T-helper 2 cell treated with Interferon-gamma antibody and Interleukin-4, amounts not matched to agents 100 ng/mL and 5 ng/mL, for 36 hours (primary cell): ENCODE data around the gene PKNOX2. TPM values are rescaled to one million over a fixed set of nuclear protein-coding genes. Genes with fewer than 3 reads are reported as not detected.

ENCODE experiments used
- intact Hi-C: fragments of 100-400 bp; cut with micrococcal nuclease; formaldehyde crosslinking; loops from one replicate; pipeline ENCODE4 v1.15.1; 2023
- total RNA-seq: library from RNA; stranded (reverse); gene quantifications from 2 replicates; pipeline ENCODE4 v1.2.3, GENCODE V29; 2022

PKNOX2 gene
- total RNA-seq, 1 donor from 2014 or later, result not detected

GRCh38 chr11:125378083-125378482 is 213.5 kb downstream of the PKNOX2 start:
- intact Hi-C loops, result no loop called here

- intact Hi-C loops, result no loop called here
Observed at GRCh38 chr11:125378571-125378970, 214.0 kb downstream of the PKNOX2 start.

GRCh38 chr11:125379565-125379964 is 215.0 kb downstream of the PKNOX2 start:
- intact Hi-C loops, result no loop called here

- intact Hi-C loops, result no loop called here
Observed at GRCh38 chr11:125379981-125380380, 215.4 kb downstream of the PKNOX2 start.

GRCh38 chr11:125380756-125381445 is 216.3 kb downstream of the PKNOX2 start:
- intact Hi-C loops, result no loop called here

GRCh38 chr11:125381499-125382044 is 217.0 kb downstream of the PKNOX2 start:
- intact Hi-C loops, result no loop called here

GRCh38 chr11:125382314-125382791 is 217.8 kb downstream of the PKNOX2 start:
- intact Hi-C loops, result no loop called here

- intact Hi-C loops, result no loop called here
Observed at GRCh38 chr11:125382822-125383221, 218.3 kb downstream of the PKNOX2 start.

- intact Hi-C loops, result no loop called here
Observed at GRCh38 chr11:125384825-125385224, 220.3 kb downstream of the PKNOX2 start.

GRCh38 chr11:125387901-125388300 is 223.3 kb downstream of the PKNOX2 start:
- intact Hi-C loops, result no loop called here

GRCh38 chr11:125388611-125389010 is 224.1 kb downstream of the PKNOX2 start:
- intact Hi-C loops, result no loop called here

GRCh38 chr11:125389339-125390166 is 225.0 kb downstream of the PKNOX2 start:
- intact Hi-C loops, result no loop called here

- intact Hi-C loops, result no loop called here
Observed at GRCh38 chr11:125390946-125391345, 226.4 kb downstream of the PKNOX2 start.

- intact Hi-C loops, result no loop called here
Observed at GRCh38 chr11:125393331-125393730, 228.8 kb downstream of the PKNOX2 start.

GRCh38 chr11:125394296-125394695 is 229.7 kb downstream of the PKNOX2 start:
- intact Hi-C loops, result no loop called here

- intact Hi-C loops, result no loop called here
Observed at GRCh38 chr11:125397421-125397820, 232.9 kb downstream of the PKNOX2 start.

- intact Hi-C loops, result no loop called here
Observed at GRCh38 chr11:125398475-125398874, 233.9 kb downstream of the PKNOX2 start.

GRCh38 chr11:125398994-125399640 is 234.6 kb downstream of the PKNOX2 start:
- intact Hi-C loops, result no loop called here

- intact Hi-C loops, result loop anchor here (10.0 kb wide), 1 partner anchor 475 kb away; no protein-coding TSS in a partner anchor
Observed at GRCh38 chr11:125399945-125400344, 235.4 kb downstream of the PKNOX2 start.

- intact Hi-C loops, result loop anchor here (10.0 kb wide), 1 partner anchor 474 kb away; no protein-coding TSS in a partner anchor
Observed at GRCh38 chr11:125401235-125401634, 236.7 kb downstream of the PKNOX2 start.

- intact Hi-C loops, result loop anchor here (10.0 kb wide), 1 partner anchor 473 kb away; no protein-coding TSS in a partner anchor
Observed at GRCh38 chr11:125401746-125402145, 237.2 kb downstream of the PKNOX2 start.
